HG02798 (cell line): Measurements from ENCODE around the gene DCUN1D3.

Experiments used
- ATAC-seq: cut with Tn5 transposase; IDR thresholded peaks from one replicate; pipeline ENCODE4 v1.9.1; 2021; ENCODE audit warnings: mild to moderate bottlenecking; ENCODE audit not compliant: unreplicated experiment, poor library complexity

DCUN1D3 gene

GRCh38 chr16:20897253-20897897 lies 2.8 kb downstream of the DCUN1D3 start:
- ATAC-seq, result no peak

- ATAC-seq, result no peak
Observed at GRCh38 chr16:20894388-20894787, 5.8 kb downstream of the DCUN1D3 start.

GRCh38 chr16:20889625-20890275 lies 10.4 kb downstream of the DCUN1D3 start:
- no peak for ATAC-seq

- no peak for ATAC-seq
Observed at GRCh38 chr16:20887207-20887606, 13.0 kb downstream of the DCUN1D3 start.

- no peak for ATAC-seq
Observed at GRCh38 chr16:20886320-20886719, 13.8 kb downstream of the DCUN1D3 start.

GRCh38 chr16:20884240-20884556 lies 16.0 kb downstream of the DCUN1D3 start:
- ATAC-seq, result no peak

- no peak for ATAC-seq
Observed at GRCh38 chr16:20883554-20884239, 16.5 kb downstream of the DCUN1D3 start.

GRCh38 chr16:20881503-20881878 lies 18.7 kb downstream of the DCUN1D3 start:
- ATAC-seq, result no peak

- no peak for ATAC-seq
Observed at GRCh38 chr16:20880867-20881502, 19.2 kb downstream of the DCUN1D3 start.

- no peak for ATAC-seq
Observed at GRCh38 chr16:20879175-20880040, 20.8 kb downstream of the DCUN1D3 start.

- no peak for ATAC-seq
Observed at GRCh38 chr16:20878682-20879147, 21.4 kb downstream of the DCUN1D3 start.

GRCh38 chr16:20875355-20875650 lies 24.9 kb downstream of the DCUN1D3 start:
- ATAC-seq, result no peak

- ATAC-seq, result no peak
Observed at GRCh38 chr16:20874088-20874581, 26.0 kb downstream of the DCUN1D3 start.

GRCh38 chr16:20873331-20873730 lies 26.8 kb downstream of the DCUN1D3 start:
- no peak for ATAC-seq

GRCh38 chr16:20871941-20872815 lies 28.0 kb downstream of the DCUN1D3 start:
- ATAC-seq, result no peak

GRCh38 chr16:20871258-20871657 lies 28.9 kb downstream of the DCUN1D3 start:
- no peak for ATAC-seq

- ATAC-seq, result no peak
Observed at GRCh38 chr16:20870122-20870820, 29.9 kb downstream of the DCUN1D3 start.

GRCh38 chr16:20868890-20869289 lies 31.3 kb downstream of the DCUN1D3 start:
- ATAC-seq, result no peak

- no peak for ATAC-seq
Observed at GRCh38 chr16:20867585-20867984, 32.6 kb downstream of the DCUN1D3 start.
